ENCODE measurements around the gene IFNL2.
"Not testable (repeated sequence)": the region's sequence is repeated elsewhere in the genome, so short reads cannot be mapped to it uniquely, and the experiment has no call there.

Gene IFNL2

GRCh38 chr19:39268085-39268484, at the start of gene IFNL2:
TSS of gene IFNL2 (plus strand) at chr19:39268396. CDS start at chr19:39268569, 173 bp downstream.
- not testable (repeated sequence) for DNase-seq

DNA sequence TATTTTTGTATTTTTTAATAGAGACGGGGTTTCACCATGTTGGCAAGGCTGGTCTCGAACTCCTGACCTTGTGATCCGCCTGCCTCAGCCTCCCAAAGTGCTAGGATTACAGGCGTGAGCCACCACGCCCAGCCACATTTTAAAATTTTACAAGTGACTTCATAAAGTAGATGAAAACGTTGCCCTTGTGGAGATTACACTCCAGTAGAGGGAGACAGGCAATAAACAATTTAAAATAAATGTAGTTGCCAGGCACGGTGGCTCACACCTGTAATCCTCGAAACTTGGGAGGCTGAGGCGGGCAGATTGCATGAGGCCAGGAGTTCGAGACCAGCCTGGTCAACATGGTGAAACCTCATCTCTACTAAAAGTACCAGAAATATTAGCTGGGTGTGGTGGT, 49.1 kb upstream of the IFNL2 start:
- DNase-seq, result not testable (repeated sequence)

DNA sequence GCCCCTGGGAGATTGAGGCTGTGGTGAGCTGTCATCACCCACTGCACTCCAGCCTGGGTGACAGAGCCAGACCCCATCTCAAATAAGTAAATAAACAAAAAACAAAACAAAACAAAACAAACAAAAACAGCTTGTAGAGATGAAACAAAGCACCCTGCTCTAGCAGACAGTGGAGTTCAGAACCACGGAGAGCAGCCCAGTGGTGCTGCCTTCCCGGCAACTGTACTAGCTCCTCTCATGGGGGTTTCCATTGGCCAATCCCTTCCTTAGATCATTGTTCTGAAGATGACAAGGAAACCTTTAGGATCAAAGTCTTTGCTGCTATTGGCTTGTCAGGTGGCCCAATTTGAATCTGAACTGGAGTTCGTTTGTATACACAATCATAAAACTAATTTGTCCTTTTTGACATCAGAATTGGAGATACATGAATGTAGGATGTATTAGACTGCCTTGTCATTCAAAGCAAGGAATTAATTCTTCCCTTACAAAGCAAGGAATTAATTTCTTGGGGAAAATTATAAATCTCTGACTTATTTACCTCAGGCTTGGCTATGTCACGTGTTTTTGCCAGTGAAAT, 44.4 kb upstream of the IFNL2 start:
- peak; percentile 13 for DNase-seq

DNA sequence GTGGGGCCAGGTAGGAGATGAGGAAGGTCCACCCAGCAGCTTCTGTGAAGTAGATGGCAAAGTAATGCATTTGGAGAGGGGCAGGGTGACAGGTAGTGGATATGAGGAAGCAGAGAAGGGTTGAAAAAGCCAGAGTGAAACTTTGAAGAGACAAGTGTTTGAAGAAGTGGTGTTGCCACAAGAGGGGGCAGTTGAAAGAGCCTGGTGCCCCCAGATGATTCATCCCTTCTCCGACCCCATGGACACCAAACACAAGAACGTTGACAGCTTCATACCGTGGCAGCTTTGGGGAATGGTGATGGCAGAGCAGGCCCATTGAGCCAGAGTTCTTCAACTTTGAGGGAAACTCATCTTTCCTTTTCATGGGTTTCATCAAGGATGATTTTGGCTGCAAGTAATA, 43.3 kb upstream of the IFNL2 start:
- DNase-seq, result no peak

DNA sequence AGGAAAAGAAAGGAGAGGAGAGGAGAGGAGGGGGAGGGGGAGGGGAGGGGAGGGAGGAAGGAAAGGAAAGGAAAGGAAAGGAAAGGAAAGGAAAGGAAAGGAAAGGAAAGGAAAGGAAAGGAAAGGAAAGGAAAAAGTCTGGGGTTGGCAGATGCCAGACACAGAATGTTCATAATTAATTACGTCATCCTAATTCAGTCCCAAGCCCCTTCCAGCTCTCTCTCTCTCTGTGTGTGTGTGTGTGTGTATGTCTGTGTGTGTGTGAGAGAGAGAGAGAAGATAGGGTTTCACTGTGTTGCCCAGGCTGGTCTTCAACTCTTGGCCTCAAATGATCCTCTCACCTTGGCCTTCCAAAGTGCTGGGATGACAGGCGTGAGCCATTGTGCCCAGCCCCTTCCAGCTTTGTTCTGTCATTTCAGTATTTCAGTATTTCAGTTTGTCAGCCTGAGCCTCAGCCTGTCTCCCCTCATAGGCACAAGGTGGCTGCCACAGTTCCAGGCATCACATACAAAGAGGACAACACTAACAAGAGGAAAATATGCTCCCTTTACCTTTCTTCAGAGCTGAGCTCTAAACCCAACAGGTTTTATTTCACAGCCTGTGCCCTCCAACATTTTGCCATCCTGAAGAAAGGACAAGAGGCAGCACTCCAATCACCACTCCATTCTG, 38.0 kb upstream of the IFNL2 start:
- DNase-seq, result no peak

DNA sequence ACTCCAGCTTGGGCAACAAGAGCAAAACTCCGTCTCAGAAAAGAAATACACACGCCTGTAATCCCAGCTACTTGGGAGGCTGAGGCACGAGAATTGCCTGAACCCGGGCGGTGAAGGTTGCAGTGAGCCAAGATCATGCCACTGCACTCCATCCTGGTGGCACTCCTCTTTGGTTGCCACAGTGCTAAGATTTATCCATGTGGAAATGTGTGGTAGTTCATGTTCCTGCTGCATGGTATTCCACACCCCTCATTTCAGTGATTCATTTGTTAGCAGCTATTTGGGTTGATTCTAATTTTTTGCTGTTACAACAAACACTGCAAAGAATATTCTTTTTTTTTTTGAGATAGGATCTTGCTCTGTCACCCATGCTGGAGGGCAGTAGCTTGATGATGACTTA, 35.5 kb upstream of the IFNL2 start:
- DNase-seq, result no peak

DNA sequence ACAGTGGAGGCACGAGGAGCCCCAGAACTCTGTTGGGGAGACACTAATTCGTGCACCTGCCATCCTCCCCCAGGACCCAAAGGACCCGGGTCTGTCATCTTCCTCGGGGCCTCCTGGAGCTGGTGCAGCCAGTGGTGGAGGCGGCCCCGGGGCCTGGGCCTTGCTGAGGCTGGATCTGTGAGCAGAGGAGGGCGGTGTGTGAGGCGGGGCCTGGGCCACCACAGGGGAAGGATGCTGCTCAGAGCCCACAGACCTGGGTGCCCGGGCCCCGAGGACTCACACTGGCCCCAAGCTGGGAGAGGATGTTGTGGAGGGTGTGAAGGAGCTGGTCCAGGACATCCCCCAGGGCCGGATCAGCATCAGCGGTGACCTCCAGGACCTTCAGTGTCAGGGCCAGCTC, 31.7 kb upstream of the IFNL2 start:
- DNase-seq, result peak; percentile 16

DNA sequence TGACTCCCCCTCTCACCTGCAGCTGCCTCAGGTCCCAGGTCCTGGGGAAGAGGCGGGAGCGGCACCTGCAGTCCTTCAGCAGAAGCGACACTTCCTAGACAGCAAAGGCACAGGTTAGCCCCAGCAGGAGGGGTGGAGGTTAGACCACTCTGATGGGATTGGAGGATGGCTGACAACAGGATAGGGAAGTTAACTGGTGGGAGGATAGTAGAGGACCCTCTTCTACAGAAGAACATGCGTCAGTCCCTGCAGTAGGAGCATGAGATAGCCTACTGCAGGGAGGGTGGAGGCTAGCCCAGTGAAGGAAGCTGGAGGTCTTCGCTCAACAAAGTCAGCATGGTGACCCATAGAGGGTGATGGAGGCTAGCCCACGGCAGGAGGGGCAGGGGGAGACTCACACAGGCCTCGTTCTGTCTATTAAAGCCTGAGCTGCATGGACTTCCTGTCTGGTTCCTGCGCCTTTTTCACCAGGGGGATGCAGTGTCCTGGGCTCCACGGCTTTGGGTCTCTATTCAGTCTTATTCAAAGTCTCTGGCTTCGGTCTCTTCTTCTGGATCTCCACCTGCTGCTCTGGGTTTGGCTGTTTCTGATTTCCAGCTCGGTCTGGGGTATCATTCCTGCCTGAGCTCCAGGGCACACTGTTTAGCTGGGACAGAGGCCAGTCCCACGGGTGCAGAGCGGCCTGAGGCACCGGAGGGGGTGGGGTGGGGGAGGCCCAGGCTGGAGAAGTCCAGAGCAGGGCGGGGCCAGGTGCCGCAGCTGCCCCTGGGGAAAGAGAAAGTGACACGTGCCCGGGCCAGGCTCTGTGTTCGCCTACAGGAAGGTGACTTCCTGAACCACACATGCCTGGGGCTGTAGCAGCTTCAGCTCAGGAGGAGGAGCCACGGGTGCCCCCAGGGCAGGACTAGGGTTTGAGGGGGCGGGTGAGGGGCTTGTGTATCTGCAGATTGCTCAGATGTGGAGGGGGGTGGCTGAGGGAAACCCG, 30.7 kb upstream of the IFNL2 start:
- peak; percentile 41 for DNase-seq

- DNase-seq, result no peak
Observed at GRCh38 chr19:39238209-39238608, 30.0 kb upstream of the IFNL2 start.

DNA sequence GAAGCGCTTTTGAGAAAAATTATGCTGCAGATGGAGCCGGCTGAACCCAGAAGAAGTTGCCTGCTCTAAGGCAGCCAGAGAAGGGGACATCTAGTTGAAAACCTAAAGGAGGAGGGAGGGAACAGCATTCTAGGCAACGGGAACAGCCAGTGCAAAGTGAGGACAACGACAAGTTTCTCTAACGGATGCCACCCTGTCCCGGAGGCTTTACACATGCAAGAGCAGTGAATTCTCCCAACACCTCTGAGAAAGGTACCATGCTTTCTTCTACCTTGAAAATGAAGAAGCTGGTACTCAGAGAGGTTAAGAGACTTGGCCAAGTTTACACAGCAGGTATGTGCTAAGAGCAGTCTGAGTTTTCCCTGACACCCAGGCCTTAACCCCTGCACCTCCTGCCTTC, 29.3 kb upstream of the IFNL2 start:
- DNase-seq, result no peak

DNA sequence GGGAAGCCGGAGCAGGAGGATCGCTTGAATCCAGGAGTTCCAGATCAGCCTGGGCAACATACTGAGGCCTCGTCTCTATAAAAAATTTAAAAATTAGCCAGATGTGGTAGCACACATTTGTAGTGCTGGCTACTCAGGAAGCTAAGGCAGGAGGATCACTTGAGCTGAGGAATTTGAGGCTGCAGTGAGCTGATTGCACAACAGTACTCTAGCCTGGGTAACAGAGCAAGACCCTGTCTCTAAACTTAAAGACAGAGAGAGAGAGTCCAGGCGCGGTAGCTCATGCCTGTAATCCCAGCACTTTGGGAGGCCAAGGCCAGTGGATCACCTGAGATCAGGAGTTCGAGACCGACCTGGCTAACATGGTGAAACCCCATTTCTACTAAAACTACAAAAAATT, 27.8 kb upstream of the IFNL2 start:
- DNase-seq, result no peak

DNA sequence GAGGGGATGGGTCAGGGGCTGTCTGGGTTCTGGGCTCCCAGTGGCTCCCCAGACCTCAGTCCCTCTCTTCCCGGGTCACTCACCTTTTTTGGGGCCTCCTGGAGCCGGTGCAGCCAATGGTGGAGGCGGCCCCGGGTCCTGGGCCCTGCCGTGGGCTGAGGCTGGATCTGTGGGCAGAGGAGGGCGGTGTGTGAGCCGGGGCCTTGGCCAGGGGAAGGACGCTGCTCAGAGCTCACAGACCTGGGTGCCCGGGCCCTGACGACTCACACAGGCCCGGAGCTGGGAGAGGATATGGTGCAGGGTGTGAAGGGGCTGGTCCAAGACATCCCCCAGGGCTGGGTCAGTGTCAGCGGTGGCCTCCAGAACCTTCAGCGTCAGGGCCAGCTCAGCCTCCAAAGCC, 24.5 kb upstream of the IFNL2 start:
- DNase-seq, result not testable (repeated sequence)

DNA sequence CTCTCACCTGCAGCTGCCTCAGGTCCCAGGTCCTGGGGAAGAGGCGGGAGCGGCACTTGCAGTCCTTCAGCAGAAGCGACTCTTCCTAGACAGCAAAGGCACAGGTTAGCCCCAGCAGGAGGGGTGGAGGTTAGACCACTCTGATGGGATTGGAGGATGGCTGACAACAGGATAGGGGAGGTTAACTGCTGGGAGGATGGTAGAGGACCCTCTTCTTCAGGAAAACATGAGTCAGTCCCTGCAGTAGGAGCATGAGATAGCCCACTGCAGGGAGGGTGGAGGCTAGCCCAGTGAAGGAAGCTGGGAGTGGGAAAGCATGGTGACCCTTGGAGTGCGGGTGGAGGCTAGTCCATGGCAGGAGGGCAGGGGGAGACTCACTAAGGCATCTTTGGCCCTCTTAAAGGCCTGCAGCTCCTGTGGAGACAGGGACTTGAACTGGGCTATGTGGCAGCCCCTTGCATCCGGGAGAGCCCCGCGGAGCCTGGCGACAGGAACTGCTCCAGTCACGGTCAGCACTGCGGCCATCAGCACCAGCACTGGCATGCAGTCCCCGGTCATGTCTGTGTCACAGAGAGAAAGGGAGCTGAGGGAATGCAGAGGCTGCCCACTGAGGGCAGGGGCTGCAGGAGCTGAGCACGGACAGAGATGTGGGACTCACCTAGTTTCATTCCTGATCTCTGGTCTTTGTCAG, 23.6 kb upstream of the IFNL2 start, which contains the start of gene IFNL3:
IFNL3 (minus strand) TSS at position 597 of the 691 bp plus-strand sequence; CDS start at position 558, 39 bp downstream.
- DNase-seq, result not testable (repeated sequence)

DNA sequence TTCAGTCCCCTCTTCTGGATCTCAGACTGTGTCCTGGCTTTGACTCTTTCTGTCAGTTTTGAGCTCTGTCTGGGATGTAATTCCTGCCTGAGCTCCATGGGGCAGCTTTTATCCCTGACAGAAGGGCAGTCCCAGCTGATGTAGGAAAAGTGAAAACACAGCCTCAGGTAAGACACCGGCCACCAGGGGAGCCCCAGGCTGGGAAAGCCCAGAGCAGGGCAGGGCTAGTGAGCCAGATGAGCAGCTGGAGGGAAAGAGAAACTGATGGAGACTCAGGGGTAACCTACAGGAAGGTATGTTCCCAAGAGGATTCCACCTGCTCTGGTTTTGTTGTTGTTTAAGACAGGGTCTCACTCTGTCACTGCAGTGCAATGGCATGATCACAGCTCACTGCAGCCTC, 23.0 kb upstream of the IFNL2 start:
- not testable (repeated sequence) for DNase-seq

DNA sequence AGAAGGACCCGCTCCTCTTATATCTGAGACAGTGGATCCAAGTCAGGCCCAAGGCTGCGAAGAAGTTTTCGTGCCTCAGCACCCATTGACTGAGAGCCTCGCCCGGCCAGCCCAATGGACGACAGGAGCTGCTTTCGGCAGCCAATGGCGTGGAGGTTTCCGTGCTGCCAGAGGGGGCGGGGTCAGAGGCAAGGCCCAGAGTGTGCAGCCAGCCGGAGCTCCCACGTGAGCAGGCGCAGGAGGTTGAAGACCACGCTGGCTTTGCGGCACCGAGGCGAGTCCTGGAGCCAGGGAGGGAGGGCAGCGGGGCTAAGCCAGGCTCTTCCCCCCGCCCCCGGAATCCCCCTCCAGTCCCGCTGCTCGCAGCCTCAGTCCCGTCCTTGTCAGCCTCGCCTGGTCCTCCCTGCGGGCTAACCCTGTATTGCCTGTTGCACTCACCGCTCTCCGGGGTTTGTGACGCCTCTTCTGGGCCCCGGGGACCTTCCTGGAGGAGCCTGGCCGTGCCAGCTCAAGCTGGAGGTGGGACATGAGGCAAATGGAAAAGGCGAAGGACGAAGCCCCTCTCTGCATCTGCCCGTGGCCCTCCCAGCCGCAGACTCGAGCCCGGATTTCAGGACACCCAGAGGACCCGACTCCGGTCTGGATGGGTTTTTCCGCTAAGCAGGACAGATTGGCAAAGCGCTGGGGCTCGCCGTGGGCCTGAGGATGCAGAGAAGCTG, 21.1 kb upstream of the IFNL2 start:
- peak; percentile 32 for DNase-seq

DNA sequence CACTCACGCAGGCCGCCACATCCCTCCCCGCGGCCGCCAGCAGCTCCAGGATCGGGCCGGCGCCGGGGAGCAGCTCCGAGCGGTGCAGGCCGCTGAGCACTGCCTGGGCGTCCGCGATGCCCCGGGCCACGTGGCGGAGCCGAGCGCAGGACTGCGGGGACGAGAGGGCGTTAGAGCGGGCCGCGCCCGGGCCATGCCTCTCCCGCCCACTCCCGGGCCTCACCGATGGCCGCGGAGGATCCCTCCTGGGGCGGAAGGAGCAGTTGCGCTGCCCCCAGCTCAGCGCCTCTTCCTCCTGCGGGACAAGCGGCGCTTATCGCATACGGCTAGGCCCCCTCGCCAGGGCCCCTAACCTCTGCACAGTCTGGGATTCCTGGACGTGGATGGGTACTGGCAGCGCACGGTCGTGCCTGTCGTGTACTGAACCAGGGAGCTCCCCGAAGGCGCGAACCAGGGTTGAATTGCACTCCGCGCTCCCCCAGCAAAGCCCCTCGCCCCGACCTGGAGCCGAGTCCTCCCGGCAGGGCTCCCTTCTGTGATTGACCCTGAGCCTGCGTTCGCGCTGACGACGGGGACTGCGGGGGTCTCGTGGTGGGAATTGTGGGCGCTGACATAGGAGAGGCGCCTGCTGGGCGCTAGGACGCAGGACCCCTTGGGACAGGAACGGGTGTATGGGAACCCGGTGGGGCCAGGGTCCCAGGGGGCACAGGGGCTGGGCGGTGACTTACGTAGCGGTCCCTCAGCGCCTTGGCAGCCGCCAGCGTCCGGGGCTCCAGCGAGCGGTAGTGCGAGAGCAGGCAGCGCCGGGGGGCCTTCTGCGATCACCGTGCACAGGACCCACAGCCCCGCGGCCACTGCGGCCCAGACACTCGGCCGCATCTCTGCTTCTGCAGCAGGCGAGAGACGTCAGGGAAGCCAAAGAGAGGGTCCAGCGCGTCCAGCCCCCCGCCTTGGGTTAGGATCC, 20.2 kb upstream of the IFNL2 start:
- DNase-seq, result no peak

GRCh38 chr19:39248806-39249205, 19.4 kb upstream of the IFNL2 start, which contains the start of gene IFNL4:
TSS of gene IFNL4 (minus strand) at chr19:39248856.
- DNase-seq, result no peak

- DNase-seq, result no peak
Observed at GRCh38 chr19:39251081-39251480, 17.1 kb upstream of the IFNL2 start.

DNA sequence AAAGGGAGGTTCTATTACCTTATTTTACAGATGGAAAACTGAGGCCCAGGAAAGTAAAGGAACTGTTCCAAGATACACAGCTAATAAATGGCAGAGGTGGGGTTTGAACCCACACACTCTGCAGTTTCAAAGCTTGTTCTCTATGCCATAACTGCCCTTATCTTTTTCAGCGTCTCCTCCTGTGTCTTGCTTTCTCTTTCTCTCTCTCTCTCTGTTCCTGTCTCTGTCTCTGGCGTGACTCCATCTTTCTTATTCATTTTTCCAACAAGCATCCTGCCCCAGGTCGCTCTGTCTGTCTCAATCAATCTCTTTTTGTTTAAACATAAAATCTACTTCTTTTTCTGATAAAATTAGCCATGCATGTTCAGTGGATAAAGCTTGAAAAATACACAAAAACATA, 16.4 kb upstream of the IFNL2 start:
- no peak for DNase-seq

- no peak for DNase-seq
Observed at GRCh38 chr19:39252458-39252857, 15.7 kb upstream of the IFNL2 start.

Measured in activated naive CD4-positive, alpha-beta T cell treated with Interleukin-2 at 50 U/mL for 16 hours (primary cell).